H1 (cell line): ENCODE measurements around the gene VAPB. TPM values are rescaled to one million over a fixed set of nuclear protein-coding genes. Genes with fewer than 3 reads are reported as not detected.

Source experiments
- CTCF ChIA-PET: fragments of 300-600 bp; sonication (Branson Sonifier 250); formaldehyde crosslinking; loops from one replicate; lab custom pipeline; 2021; ENCODE audit not compliant: partially characterized antibody; lab: Charles Lee
- POLR2A ChIA-PET: fragments of 300-600 bp; sonication (Branson Sonifier 250); formaldehyde crosslinking; loops from one replicate; lab custom pipeline; 2021; ENCODE audit warnings: inconsistent platforms; ENCODE audit not compliant: partially characterized antibody; lab: Charles Lee
- DNase-seq, 2 experiments: peaks; one replicate each; pipeline versions ENCODE4 v3.0.0 to v3.0.0-alpha.2; 2010 to 2022; ENCODE audit warnings: low spot score in 2 of 2, low read depth in 1 of 2, mixed read lengths in 1 of 2
- FAIRE-seq: peaks from 2 replicates; lab custom pipeline; 2011; peaks lifted over from hg19 to GRCh38; lab: Jason Lieb, UNC
- H2AFZ ChIP-seq: 2 replicates; pipeline ENCODE4 v1.8.1; 2012; ENCODE audit warnings: low read length, inconsistent platforms
- H2AK5ac ChIP-seq: 2 replicates; pipeline ENCODE4 v1.6.1; 2013; ENCODE audit warnings: low read depth, low read length
- H2BK120ac ChIP-seq: replicated peaks from 2 replicates; pipeline ENCODE3; 2013; ENCODE audit warnings: low read depth, low read length, inconsistent platforms
- H2BK12ac ChIP-seq: 2 replicates; pipeline ENCODE4 v1.6.1; 2013; ENCODE audit warnings: low read depth, low read length
- H2BK15ac ChIP-seq: 2 replicates; pipeline ENCODE4 v1.6.1; 2013; ENCODE audit warnings: low read length
- H2BK20ac ChIP-seq: 2 replicates; pipeline ENCODE4 v1.6.1; 2013; ENCODE audit warnings: low read length
- H2BK5ac ChIP-seq: 2 replicates; pipeline ENCODE4 v1.6.1; 2013; ENCODE audit warnings: low read depth, low read length
- H3K14ac ChIP-seq: 2 replicates; pipeline ENCODE4 v1.6.1; 2013; ENCODE audit warnings: inconsistent platforms; ENCODE audit not compliant: insufficient read length
- H3K18ac ChIP-seq: 2 replicates; pipeline ENCODE4 v1.6.1; 2013; ENCODE audit warnings: low read length; ENCODE audit errors: extremely low read depth
- H3K23ac ChIP-seq: 2 replicates; pipeline ENCODE4 v1.6.1; 2013; ENCODE audit warnings: inconsistent platforms; ENCODE audit not compliant: insufficient read length
- H3K23me2 ChIP-seq: 2 replicates; pipeline ENCODE4 v1.6.1; 2013; ENCODE audit warnings: low read depth, low read length
- H3K27ac ChIP-seq: 2 replicates; pipeline ENCODE4 v1.6.1; 2011; ENCODE audit warnings: low read depth, low read length, inconsistent platforms
- H3K27me3 ChIP-seq, 4 experiments: replicated peaks in 1 of 4; 1 replicate in 1 of 4; 2 replicates in 3 of 4; pipeline versions ENCODE4 v1.6.1 to v1.8.1; 2011 to 2013; ENCODE audit warnings: low read length in 3 of 4, mild to moderate bottlenecking in 3 of 4, inconsistent platforms in 2 of 4, mixed read lengths in 2 of 4, moderate library complexity in 1 of 4; ENCODE audit not compliant: control insufficient read depth in 3 of 4, insufficient read depth in 3 of 4; ENCODE audit errors: extremely low read depth in 1 of 4
- H3K36me3 ChIP-seq, 4 experiments: 2 replicates each; pipeline versions ENCODE4 v1.6.1 to v1.8.1; 2011 to 2013; ENCODE audit warnings: mild to moderate bottlenecking in 4 of 4, low read length in 3 of 4, moderate library complexity in 2 of 4, control low read depth in 1 of 4, inconsistent platforms in 1 of 4; ENCODE audit not compliant: insufficient read depth in 4 of 4, control insufficient read depth in 2 of 4
- H3K4ac ChIP-seq: replicated peaks from 2 replicates; pipeline ENCODE3; 2013; ENCODE audit warnings: low read length, low read depth, mixed read lengths, inconsistent platforms; ENCODE audit not compliant: insufficient read length
- H3K4me1 ChIP-seq, 4 experiments: replicated peaks in 1 of 4; 1 replicate in 1 of 4; 2 replicates in 3 of 4; pipeline versions ENCODE4 v1.6.1 to v1.8.1; 2011 to 2013; ENCODE audit warnings: low read length in 3 of 4, inconsistent platforms in 2 of 4, mixed read lengths in 1 of 4; ENCODE audit not compliant: insufficient read depth in 4 of 4, control insufficient read depth in 3 of 4
- H3K4me2 ChIP-seq, 2 experiments: 2 replicates each; pipeline versions ENCODE4 v1.6.1 to v1.8.1; 2011 to 2013; ENCODE audit warnings: low read depth in 2 of 2, low read length in 2 of 2, control low read depth in 1 of 2, inconsistent platforms in 1 of 2, mild to moderate bottlenecking in 1 of 2; ENCODE audit not compliant: insufficient read depth in 1 of 2
- H3K4me3 ChIP-seq, 4 experiments: fragments of 200-600, 300-600 bp in 1 of 4; sonication (generic), shearing (Covaris generic), sonication (Bioruptor Twin) in 1 of 4; 2 replicates each; pipeline versions ENCODE4 v1.5.1 to v1.8.1; 2011 to 2016; ENCODE audit warnings: low read length in 4 of 4, low read depth in 3 of 4, control low read depth in 2 of 4, inconsistent platforms in 2 of 4, mild to moderate bottlenecking in 2 of 4, mixed read lengths in 1 of 4, moderate library complexity in 1 of 4; ENCODE audit not compliant: insufficient read depth in 2 of 4; ENCODE audit errors: extremely low read depth in 1 of 4
- H3K56ac ChIP-seq: replicated peaks from 2 replicates; pipeline ENCODE3; 2013; ENCODE audit warnings: low read depth, mild to moderate bottlenecking, mixed read lengths, low read length, inconsistent platforms; ENCODE audit not compliant: insufficient read length
- H3K79me1 ChIP-seq: 2 replicates; pipeline ENCODE4 v1.6.1; 2013; ENCODE audit warnings: low read depth, low read length, control low read depth
- H3K79me2 ChIP-seq, 2 experiments: 2 replicates each; pipeline versions ENCODE4 v1.6.1 to v1.8.1; 2012 to 2013; ENCODE audit warnings: low read length in 2 of 2, mild to moderate bottlenecking in 2 of 2, inconsistent platforms in 1 of 2; ENCODE audit not compliant: insufficient read depth in 2 of 2, control insufficient read depth in 1 of 2
- H3K9ac ChIP-seq, 4 experiments: replicated peaks in 1 of 4; 1 replicate in 1 of 4; 2 replicates in 3 of 4; pipeline versions ENCODE4 v1.6.1 to v1.8.1; 2011 to 2013; ENCODE audit warnings: low read depth in 3 of 4, low read length in 3 of 4, control low read depth in 2 of 4, mild to moderate bottlenecking in 2 of 4, moderate library complexity in 2 of 4, inconsistent platforms in 1 of 4; ENCODE audit errors: extremely low read depth in 1 of 4
- H3K9me3 ChIP-seq, 2 experiments: 2 replicates each; pipeline versions ENCODE4 v1.6.1 to v1.8.1; 2012 to 2013; ENCODE audit warnings: mild to moderate bottlenecking in 2 of 2, moderate library complexity in 2 of 2, control low read depth in 1 of 2, inconsistent platforms in 1 of 2, low read depth in 1 of 2, low read length in 1 of 2, mixed read lengths in 1 of 2; ENCODE audit not compliant: insufficient read depth in 2 of 2
- H4K20me1 ChIP-seq, 2 experiments: replicated peaks in 1 of 2; 2 replicates each; pipeline versions ENCODE3 to v1.8.1; 2011 to 2013; ENCODE audit warnings: inconsistent platforms in 2 of 2, low read length in 2 of 2, mild to moderate bottlenecking in 1 of 2; ENCODE audit not compliant: insufficient read depth in 2 of 2, control insufficient read depth in 1 of 2
- H4K5ac ChIP-seq: 2 replicates; pipeline ENCODE4 v1.6.1; 2013; ENCODE audit warnings: low read length, low read depth, mixed read lengths, inconsistent platforms; ENCODE audit not compliant: insufficient read length
- H4K8ac ChIP-seq: 2 replicates; pipeline ENCODE4 v1.8.0; 2013; ENCODE audit warnings: mild to moderate bottlenecking, moderate library complexity, low read length, inconsistent platforms; ENCODE audit not compliant: insufficient read depth; ENCODE audit errors: extremely low read depth
- H4K91ac ChIP-seq: replicated peaks from 2 replicates; pipeline ENCODE3; 2013; ENCODE audit warnings: low read length, mixed read lengths, inconsistent platforms; ENCODE audit not compliant: insufficient read length
- KDM5A ChIP-seq: fragments of 200-600 bp; IDR thresholded peaks from 2 replicates; pipeline ENCODE4 v1.7.1; 2012; ENCODE audit warnings: mild to moderate bottlenecking, low read length, inconsistent platforms, mixed read lengths
- SIN3A ChIP-seq, 2 experiments: IDR thresholded peaks in 1 of 2; conservative IDR thresholded peaks in 1 of 2; 2 replicates each; pipeline ENCODE4 v1.6.1; 2011 to 2012; ENCODE audit warnings: low read length in 2 of 2, improper control_type of control experiment in 1 of 2, low read depth in 1 of 2, mild to moderate bottlenecking in 1 of 2
- WGBS, 2 experiments: shearing (Covaris generic) in 1 of 2; methylation state at CpG; one replicate each; pipeline versions ENCODE4 v1.1.6 to v1.1.7; 2013 to 2015; ENCODE audit warnings: low lambda C conversion rate in 2 of 2, mixed read lengths in 2 of 2, inconsistent platforms in 1 of 2, low coverage in 1 of 2, missing lambda C conversion rate in 1 of 2; ENCODE audit not compliant: insufficient replicate concordance in 2 of 2, insufficient coverage in 1 of 2, insufficient read length in 1 of 2; ENCODE audit errors: extremely low coverage in 1 of 2, missing lambda C conversion rate in 1 of 2; 5-methylcytosine and 5-hydroxymethylcytosine counted together
- polyA plus RNA-seq, 7 experiments: library from polyadenylated mRNA; depleted of rRNA in 3 of 7; stranded (reverse) in 5 of 7; unstranded in 2 of 7; fragments of >200 nt in 5 of 7; fragments of 200-250 nt in 2 of 7; gene quantifications; 1 replicate in 5 of 7; 2 replicates in 1 of 7; 4 replicates in 1 of 7; pipeline versions ENCODE4 v1.2.1 to v1.2.3, GENCODE V29; 2011 to 2013; ENCODE audit warnings: missing spikeins in 2 of 7, mixed read lengths in 2 of 7
- total RNA-seq: library from RNA; stranded (reverse); fragmentation: NEBNext Ultra II Directional; extraction: Animal tissue kit (Norgen Biotek cat#: 25700); gene quantifications from 2 replicates; pipeline ENCODE4 v1.2.1, GENCODE V29; 2021

Gene VAPB
- total and polyA plus RNA-seq, 2 of the 8 experiments (the other 6 are each of a cell fraction or from before 2014, with no cell fraction given), result 24.4 to 62.8 TPM

GRCh38 chr20:58500256-58500655, 111.2 kb downstream of the VAPB start:
- no peak overlapping the region for H4K5ac ChIP-seq
- no peaks in the 10 kb centered on the region for H3K4me1 ChIP-seq
- no peaks in the 10 kb centered on the region; a peak in 1 of 7 replicates for H3K27me3 ChIP-seq
- H3K79me2 ChIP-seq, result no peaks in the 10 kb centered on the region
- no peaks in the 10 kb centered on the region for H3K36me3 ChIP-seq
- WGBS, 2 experiments, result 97% methylated on average over 7 of the region's 7 CpGs; no CpG with 5 or more reads in 1 of the 2 experiments
- no peak overlapping the region for H3K4me3 ChIP-seq
- H2AK5ac ChIP-seq, result no peak overlapping the region
- no peaks in the 10 kb centered on the region for H4K20me1 ChIP-seq
- ChIA-PET POLR2A (interaction anchor here (1.5 kb wide), 1 partner anchor 12 kb away, joined by 4 read pairs; no protein-coding TSS in a partner anchor), CTCF (no interaction called here)
- H3K23ac ChIP-seq, result no peak overlapping the region
- no peak overlapping the region for H3K4ac ChIP-seq
- H3K27ac ChIP-seq, result no peak overlapping the region
- H2BK15ac ChIP-seq, result no peak overlapping the region
- H3K9ac ChIP-seq, result no peak overlapping the region
- H2BK12ac ChIP-seq, result no peak overlapping the region
- no peak overlapping the region for H2BK120ac ChIP-seq
- no peak overlapping the region for H4K91ac ChIP-seq
- H3K14ac ChIP-seq, result no peak overlapping the region
- H3K56ac ChIP-seq, result no peak overlapping the region
- no peak overlapping the region for H3K4me2 ChIP-seq
- no peak overlapping the region for H4K8ac ChIP-seq
- FAIRE-seq, result no peak
- no peak for DNase-seq
- no peaks in the 10 kb centered on the region for H3K79me1 ChIP-seq
- peaks cover 5 to 8% of the 10 kb centered on the region in 2 experiments; a peak in 3 of 4 replicates for H3K9me3 ChIP-seq
- H2BK5ac ChIP-seq, result no peak overlapping the region
- no peaks in the 10 kb centered on the region; the same call in 1 of the 2 replicates for H3K23me2 ChIP-seq
- no peak overlapping the region for H2BK20ac ChIP-seq
- H3K18ac ChIP-seq, result no peak overlapping the region
- H2AFZ ChIP-seq, result no peak overlapping the region
- TF ChIP-seq KDM5A (no peak), SIN3A (conservative IDR thresholded peaks at IDR 0.05 in 1 of 2, IDR thresholded peaks at IDR 0.05 in 1 of 2; ENCODE audit: low read depth in 1 of 2, low read length in 2 of 2) (no peak)
